Measurements from ENCODE around the gene PATL2.
"Not testable (repeated sequence)": the region's sequence is repeated elsewhere in the genome, so short reads cannot be mapped to it uniquely, and the experiment has no call there.

Gene PATL2

GRCh38 chr15:44636976-44637375 is 74.1 kb downstream of the PATL2 start:
- no peak for DNase-seq

- DNase-seq, result no peak
Measured at GRCh38 chr15:44633603-44634002, 77.5 kb downstream of the PATL2 start.

GRCh38 chr15:44625286-44625685 is 85.8 kb downstream of the PATL2 start:
- DNase-seq, result not testable (repeated sequence)

- no peak for DNase-seq
Measured at GRCh38 chr15:44623178-44623577, 87.9 kb downstream of the PATL2 start.

GRCh38 chr15:44620081-44620480 is 91.0 kb downstream of the PATL2 start:
- DNase-seq, result no peak

GRCh38 chr15:44616974-44617373 is 94.1 kb downstream of the PATL2 start:
- DNase-seq, result no peak
